GM19395 (cell line): ENCODE measurements around the gene PATE3.

Experiments
- ATAC-seq: cut with Tn5 transposase; IDR thresholded peaks from one replicate; pipeline ENCODE4 v1.9.1; 2021; ENCODE audit warnings: mild to moderate bottlenecking, moderate library complexity; ENCODE audit not compliant: unreplicated experiment

Gene PATE3

GRCh38 chr11:125835748-125836147 is 47.8 kb downstream of the PATE3 start:
- no peak for ATAC-seq
